K562 (cell line): ENCODE data around the gene EML3. TPM values are rescaled to one million over a fixed set of nuclear protein-coding genes. Genes with fewer than 3 reads are reported as not detected.

ENCODE experiments used
- ATF1 ChIP-seq, 2 experiments: fragments of 450-650 bp in 1 of 2; IDR thresholded peaks; 2 replicates each; pipeline ENCODE4 v1.6.1; 2016; ENCODE audit warnings: missing compliant biosample characterization in 1 of 2, missing genetic modification characterization in 1 of 2
- ELF4 ChIP-seq: fragments of 450-650 bp; formaldehyde crosslinking; IDR thresholded peaks from 2 replicates; pipeline ENCODE4 v1.4.0; 2022; ENCODE audit warnings: missing genetic modification characterization
- HNRNPL ChIP-seq: fragments of 200-400 bp; formaldehyde crosslinking; IDR thresholded peaks from 2 replicates; pipeline ENCODE4 v1.6.1; 2017; ENCODE audit warnings: low read depth, mild to moderate bottlenecking, low read length
- JUND ChIP-seq, 2 experiments: IDR thresholded peaks; 2 replicates in 1 of 2; 3 replicates in 1 of 2; pipeline ENCODE4 v1.6.1; 2011; ENCODE audit warnings: borderline replicate concordance in 2 of 2, low read depth in 2 of 2, low read length in 2 of 2, improper control_type of control experiment in 1 of 2, missing biosample characterization in 1 of 2, missing genetic modification characterization in 1 of 2, missing genetic modification reagents in 1 of 2
- LEF1 ChIP-seq: fragments of 450-650 bp; IDR thresholded peaks from 2 replicates; pipeline ENCODE4 v1.6.1; 2016; ENCODE audit warnings: mild to moderate bottlenecking
- MLX ChIP-seq, 2 experiments: fragments of 450-650 bp in 1 of 2; sonication (generic) in 1 of 2; formaldehyde crosslinking; conservative IDR thresholded peaks; 2 replicates each; pipeline versions ENCODE4 v1.4.0 to v1.8.1; 2020 to 2022; ENCODE audit warnings: mild to moderate bottlenecking in 1 of 2, missing genetic modification reagents in 1 of 2
- NEUROD1 ChIP-seq: fragments of 150-350 bp; IDR thresholded peaks from 2 replicates; pipeline ENCODE4 v1.6.1; 2014; ENCODE audit warnings: borderline replicate concordance, low read length, low read depth; ENCODE audit not compliant: partially characterized antibody
- NR2C1 ChIP-seq, 2 experiments: fragments of 450-650 bp; IDR thresholded peaks; 2 replicates each; pipeline ENCODE4 v1.6.1; 2017; ENCODE audit warnings: mild to moderate bottlenecking in 2 of 2, antibody characterized with exemption in 1 of 2, inconsistent platforms in 1 of 2, missing compliant biosample characterization in 1 of 2, missing genetic modification characterization in 1 of 2
- NR2C2 ChIP-seq, 2 experiments: fragments of 200-800 bp in 1 of 2; sonication (Bioruptor generic) in 1 of 2; sonication (generic) in 1 of 2; formaldehyde crosslinking in 1 of 2; IDR thresholded peaks; 2 replicates each; pipeline versions ENCODE4 v1.6.1 to v1.8.0; 2016 to 2022; ENCODE audit warnings: mild to moderate bottlenecking in 1 of 2, missing compliant biosample characterization in 1 of 2, missing genetic modification characterization in 1 of 2, missing genetic modification reagents in 1 of 2
- OTX1 ChIP-seq: fragments of 450-650 bp; formaldehyde crosslinking; IDR thresholded peaks from 2 replicates; pipeline ENCODE4 v1.4.0; 2022; ENCODE audit warnings: mild to moderate bottlenecking
- PBX2 ChIP-seq, 2 experiments: IDR thresholded peaks in 1 of 2; conservative IDR thresholded peaks in 1 of 2; 2 replicates each; pipeline ENCODE4 v1.6.1; 2016; ENCODE audit warnings: low read depth in 2 of 2, mild to moderate bottlenecking in 1 of 2, missing compliant biosample characterization in 1 of 2, missing genetic modification characterization in 1 of 2, moderate library complexity in 1 of 2
- SMARCE1 ChIP-seq: fragments of 450-650 bp; IDR thresholded peaks from 2 replicates; pipeline ENCODE4 v1.7.1; 2016; ENCODE audit warnings: mild to moderate bottlenecking
- SOX6 ChIP-seq: fragments of 450-650 bp; IDR thresholded peaks from 2 replicates; pipeline ENCODE4 v1.6.1; 2014; ENCODE audit warnings: mild to moderate bottlenecking
- ZBTB17 ChIP-seq: fragments of 450-650 bp; formaldehyde crosslinking; IDR thresholded peaks from 2 replicates; pipeline ENCODE4 v1.4.0; 2020; ENCODE audit warnings: mild to moderate bottlenecking
- ZBTB9 ChIP-seq: fragments of 450-650 bp; formaldehyde crosslinking; IDR thresholded peaks from 2 replicates; pipeline ENCODE4 v1.4.0; 2020; ENCODE audit warnings: mild to moderate bottlenecking, moderate library complexity
- ZFP30 ChIP-seq: fragments of 250-450 bp; sonication (Bioruptor Pico); IDR thresholded peaks from 2 replicates; pipeline ENCODE4 v1.8.0; 2022; ENCODE audit warnings: moderate library complexity, mild to moderate bottlenecking, inconsistent platforms, borderline replicate concordance
- ZNF561 ChIP-seq: fragments of 450-650 bp; formaldehyde crosslinking; conservative IDR thresholded peaks from 2 replicates; pipeline ENCODE4 v1.4.0; 2020; ENCODE audit warnings: mild to moderate bottlenecking, moderate library complexity
- ZNF583 ChIP-seq: fragments of 250-450 bp; sonication (Bioruptor Pico); IDR thresholded peaks from 2 replicates; pipeline ENCODE4 v1.4.0; 2020
- ZNF668 ChIP-seq: fragments of 250-450 bp; sonication (Bioruptor Pico); IDR thresholded peaks from 2 replicates; pipeline ENCODE4 v1.8.0; 2022; ENCODE audit warnings: mild to moderate bottlenecking, inconsistent platforms
- ZNF77 ChIP-seq: fragments of 250-450 bp; sonication (Bioruptor Pico); IDR thresholded peaks from 2 replicates; pipeline ENCODE4 v1.5.0; 2020
- polyA plus RNA-seq, 8 experiments: library from polyadenylated mRNA; depleted of rRNA in 4 of 8; stranded (reverse) in 5 of 8; unstranded in 3 of 8; fragments of >200 nt; fragmentation: Nextera tagmentation in 2 of 8; fragmentation: Illumina TruSeq in 1 of 8; extraction: Ambion mirVana in 2 of 8; extraction: Trizol in 1 of 8; gene quantifications; 2 replicates each; pipeline versions ENCODE4 v1.2.1 to v1.2.3, GENCODE V29; 2011 to 2014; ENCODE audit warnings: inconsistent platforms in 1 of 8, missing spikeins in 1 of 8
- total RNA-seq, 7 experiments: library from RNA; depleted of rRNA in 6 of 7; stranded (reverse); fragments of >200 nt in 6 of 7; fragmentation: Illumina TruSeq in 2 of 7; extraction: Trizol in 2 of 7; gene quantifications; 2 replicates each; pipeline versions ENCODE4 v1.2.1 to v1.2.3, GENCODE V29; 2011 to 2021; ENCODE audit warnings: low replicate concordance in 1 of 7

EML3 gene
- total and polyA plus RNA-seq, 9 of the 15 experiments (the other 6 are each of a cell fraction or from before 2014, with no cell fraction given) = 0.32 to 90.5 (median 26.4) TPM

- TF ChIP-seq PBX2 (CRISPR knock-in tag; IDR thresholded peaks at IDR 0.05; ENCODE audit: low read depth) (no peak), PBX2 (tag; conservative IDR thresholded peaks at IDR 0.05; ENCODE audit: low read depth) (no peak), ZNF668 (CRISPR knock-in tag) (0 out of 2 replicates have a peak, but pooled peaks have one; percentile 57), ZNF583 (CRISPR knock-in tag) (peak; percentile 53; the same call in 1 of the 2 replicates), NEUROD1 (no peak), NR2C2 (CRISPR knock-in tag; IDR thresholded peaks at IDR 0.05) (peak; percentile 74), NR2C2 (tag; IDR thresholded peaks at IDR 0.05) (peak; percentile 64), ATF1 (CRISPR knock-in tag; IDR thresholded peaks at IDR 0.05) (no peak), ATF1 (tag; IDR thresholded peaks at IDR 0.05) (peak; percentile 78), ZBTB9 (peak; percentile 81), MLX (CRISPR knock-in tag; conservative IDR thresholded peaks at IDR 0.05) (0 out of 4 replicates have a peak, but pooled peaks of 1 of the 2 experiments have one; percentile 56), ZBTB17 (peak; percentile 15; the same call in 1 of the 2 replicates), SOX6 (0 out of 2 replicates have a peak, but pooled peaks have one; percentile 30), ELF4 (CRISPR knock-in tag) (peak; percentile 71), HNRNPL (0 out of 2 replicates have a peak, but pooled peaks have one; percentile 34), ZFP30 (no peak), JUND (IDR thresholded peaks at IDR 0.05; ENCODE audit: borderline replicate concordance, low read depth, low read length) (peak; percentile 77), JUND (tag; IDR thresholded peaks at IDR 0.05; ENCODE audit: borderline replicate concordance, low read depth, low read length) (peak; percentile 63; the same call in 2 of the 3 replicates), NR2C1 (IDR thresholded peaks at IDR 0.05) (peak; percentile 20; the same call in 1 of the 2 replicates), NR2C1 (tag; IDR thresholded peaks at IDR 0.05) (no peak), ZNF561 (CRISPR knock-in tag) (no peak), OTX1 (CRISPR knock-in tag) (peak; percentile 50; the same call in 1 of the 2 replicates), LEF1 (peak; percentile 58; the same call in 1 of the 2 replicates), SMARCE1 (peak; percentile 78), ZNF77 (CRISPR knock-in tag) (no peak)
Observed at GRCh38 chr11:62556108-62556874, 56.3 kb downstream of the EML3 start (continued).
